HepG2 (cell line): ENCODE measurements around the gene CDC42EP5. TPM values are rescaled to one million over a fixed set of nuclear protein-coding genes. Genes with fewer than 3 reads are reported as not detected.

ENCODE experiments used
- HES4 ChIP-seq: sonication (generic); formaldehyde crosslinking; IDR thresholded peaks from 2 replicates; pipeline ENCODE4 v1.9.0; 2021; ENCODE audit warnings: mild to moderate bottlenecking, missing genetic modification reagents, borderline replicate concordance
- HNF1A ChIP-seq, 2 experiments: sonication (generic) in 1 of 2; formaldehyde crosslinking in 1 of 2; IDR thresholded peaks; 2 replicates each; pipeline versions ENCODE4 v1.4.0 to v1.6.1; 2016 to 2020; ENCODE audit warnings: borderline replicate concordance in 1 of 2, low read depth in 1 of 2, mild to moderate bottlenecking in 1 of 2, missing genetic modification reagents in 1 of 2
- MLXIP ChIP-seq: sonication (generic); formaldehyde crosslinking; IDR thresholded peaks from 2 replicates; pipeline ENCODE4 v1.9.0; 2021; ENCODE audit warnings: missing genetic modification reagents, borderline replicate concordance
- NFAT5 ChIP-seq: sonication (generic); formaldehyde crosslinking; IDR thresholded peaks from 2 replicates; pipeline ENCODE4 v1.4.0; 2020; ENCODE audit warnings: missing genetic modification reagents
- NONO ChIP-seq, 2 experiments: fragments of 450-650 bp in 1 of 2; sonication (generic) in 1 of 2; formaldehyde crosslinking in 1 of 2; IDR thresholded peaks in 1 of 2; conservative IDR thresholded peaks in 1 of 2; 2 replicates each; pipeline versions ENCODE4 v1.6.1 to v1.8.0; 2017 to 2022; ENCODE audit warnings: mild to moderate bottlenecking in 1 of 2, missing genetic modification reagents in 1 of 2, moderate library complexity in 1 of 2
- NR2C2 ChIP-seq: sonication (generic); formaldehyde crosslinking; IDR thresholded peaks from 2 replicates; pipeline ENCODE4 v1.4.0; 2020; ENCODE audit warnings: missing genetic modification reagents, mild to moderate bottlenecking, moderate library complexity, borderline replicate concordance
- RXRA ChIP-seq: sonication (generic); formaldehyde crosslinking; IDR thresholded peaks from 2 replicates; pipeline ENCODE4 v1.5.1; 2020; ENCODE audit warnings: missing genetic modification reagents
- SMC3 ChIP-seq: IDR thresholded peaks from 2 replicates; pipeline ENCODE4 v1.6.1; 2011; ENCODE audit warnings: low read length, improper control_type of control experiment
- TARDBP ChIP-seq: sonication (generic); formaldehyde crosslinking; IDR thresholded peaks from 2 replicates; pipeline ENCODE4 v1.8.0; 2022; ENCODE audit warnings: mild to moderate bottlenecking, missing genetic modification reagents
- THYN1 ChIP-seq: sonication (generic); formaldehyde crosslinking; IDR thresholded peaks from 2 replicates; pipeline ENCODE4 v1.8.1; 2023; ENCODE audit warnings: low read depth, mild to moderate bottlenecking, moderate library complexity, missing genetic modification reagents, borderline replicate concordance
- ZMAT5 ChIP-seq: sonication (generic); formaldehyde crosslinking; IDR thresholded peaks from 2 replicates; pipeline ENCODE4 v1.5.0; 2020; ENCODE audit warnings: mild to moderate bottlenecking, low read depth, missing genetic modification reagents, borderline replicate concordance
- ZNF441 ChIP-seq: sonication (generic); formaldehyde crosslinking; IDR thresholded peaks from 2 replicates; pipeline ENCODE4 v1.7.0; 2021; ENCODE audit warnings: missing genetic modification reagents, borderline replicate concordance
- ZNF775 ChIP-seq: sonication (generic); formaldehyde crosslinking; IDR thresholded peaks from 2 replicates; pipeline ENCODE4 v1.4.0; 2020; ENCODE audit warnings: missing genetic modification reagents, mild to moderate bottlenecking, moderate library complexity, borderline replicate concordance
- polyA plus RNA-seq, 8 experiments: library from polyadenylated mRNA; depleted of rRNA in 3 of 8; stranded (reverse) in 7 of 8; unstranded in 1 of 8; fragments of >200 nt; fragmentation: Illumina TruSeq in 4 of 8; extraction: Trizol in 4 of 8; gene quantifications; 2 replicates each; pipeline versions ENCODE4 v1.2.1 to v1.2.3, GENCODE V29; 2011 to 2016; ENCODE audit warnings: low read depth in 4 of 8, missing spikeins in 1 of 8, mixed read lengths in 1 of 8; ENCODE audit not compliant: insufficient read depth in 1 of 8
- total RNA-seq, 5 experiments: library from RNA; depleted of rRNA; stranded (reverse); fragments of >200 nt; fragmentation: Illumina TruSeq; extraction: Trizol; gene quantifications; 2 replicates each; pipeline ENCODE4 v1.2.3, GENCODE V29; 2016; ENCODE audit warnings: low read depth in 1 of 5

The CDC42EP5 gene
- total and polyA plus RNA-seq, 2 of the 13 experiments (the other 11 are each of a cell fraction or from before 2014, with no cell fraction given), result 0.41 to 1.6 TPM

- no peak for TF ChIP-seq ZNF775 (CRISPR knock-in tag)
- peak; percentile 92 for TF ChIP-seq TARDBP (CRISPR knock-in tag)
- no peak for TF ChIP-seq MLXIP (CRISPR knock-in tag)
- no peak for TF ChIP-seq SMC3
- TF ChIP-seq THYN1 (CRISPR knock-in tag), result no peak
- no peak for TF ChIP-seq HNF1A (IDR thresholded peaks at IDR 0.05; ENCODE audit: low read depth)
- peak; percentile 53; the same call in 1 of the 2 replicates for TF ChIP-seq HNF1A (CRISPR knock-in tag; IDR thresholded peaks at IDR 0.05; ENCODE audit: borderline replicate concordance)
- TF ChIP-seq HES4 (CRISPR knock-in tag), result peak; percentile 87
- peak; percentile 82 for TF ChIP-seq NR2C2
- TF ChIP-seq RXRA (CRISPR knock-in tag), result peak; percentile 65; the same call in 1 of the 2 replicates
- peak; percentile 78 for TF ChIP-seq ZNF441 (CRISPR knock-in tag)
- TF ChIP-seq NONO (IDR thresholded peaks at IDR 0.05), result no peak
- TF ChIP-seq NONO (CRISPR knock-in tag; conservative IDR thresholded peaks at IDR 0.05), result peak; percentile 90
- no peak for TF ChIP-seq ZMAT5 (CRISPR knock-in tag)
- no peak; the same call in none of the 2 replicates for TF ChIP-seq NFAT5 (CRISPR knock-in tag)
Observed at GRCh38 chr19:54448774-54449700, 24.1 kb downstream of the CDC42EP5 start, which contains the start of gene LENG8 (continued).
